ENCODE results near the gene COL15A1.

COL15A1 gene

GRCh38 chr9:98922721-98923435, 20.8 kb upstream of the COL15A1 start:
- Histone ChIP-seq H3K4me1 (ENCODE audit: insufficient read depth, low read length, poor library complexity, severe bottlenecking) (no peaks in the 10 kb centered on the region), H2AFZ (ENCODE audit: low read length) (no peak overlapping the region), H3K27me3 (ENCODE audit: insufficient read depth, low read length, poor library complexity, severe bottlenecking) (no peaks in the 10 kb centered on the region), H3K9me2 (replicated peaks; ENCODE audit: low read depth, low read length) (no peaks in the 10 kb centered on the region), H3K36me3 (ENCODE audit: insufficient read depth, low read length) (no peaks in the 10 kb centered on the region), H3K9me3 (ENCODE audit: insufficient read depth, low read depth, low read length) (no peaks in the 10 kb centered on the region), H3K4me3 (ENCODE audit: low read length, poor library complexity, severe bottlenecking) (no peak overlapping the region), H4K20me1 (ENCODE audit: insufficient read depth, low read length, poor library complexity, severe bottlenecking) (no peaks in the 10 kb centered on the region), H3K79me2 (ENCODE audit: insufficient read depth, low read length) (no peaks in the 10 kb centered on the region), H3F3A (ENCODE audit: low read depth) (no peaks in the 10 kb centered on the region), H3K4me2 (ENCODE audit: low read depth, low read length, poor library complexity, severe bottlenecking) (no peak overlapping the region), H3K9ac (ENCODE audit: low read depth, low read length, poor library complexity, severe bottlenecking) (no peak overlapping the region)
- TF ChIP-seq, protein P1, sequence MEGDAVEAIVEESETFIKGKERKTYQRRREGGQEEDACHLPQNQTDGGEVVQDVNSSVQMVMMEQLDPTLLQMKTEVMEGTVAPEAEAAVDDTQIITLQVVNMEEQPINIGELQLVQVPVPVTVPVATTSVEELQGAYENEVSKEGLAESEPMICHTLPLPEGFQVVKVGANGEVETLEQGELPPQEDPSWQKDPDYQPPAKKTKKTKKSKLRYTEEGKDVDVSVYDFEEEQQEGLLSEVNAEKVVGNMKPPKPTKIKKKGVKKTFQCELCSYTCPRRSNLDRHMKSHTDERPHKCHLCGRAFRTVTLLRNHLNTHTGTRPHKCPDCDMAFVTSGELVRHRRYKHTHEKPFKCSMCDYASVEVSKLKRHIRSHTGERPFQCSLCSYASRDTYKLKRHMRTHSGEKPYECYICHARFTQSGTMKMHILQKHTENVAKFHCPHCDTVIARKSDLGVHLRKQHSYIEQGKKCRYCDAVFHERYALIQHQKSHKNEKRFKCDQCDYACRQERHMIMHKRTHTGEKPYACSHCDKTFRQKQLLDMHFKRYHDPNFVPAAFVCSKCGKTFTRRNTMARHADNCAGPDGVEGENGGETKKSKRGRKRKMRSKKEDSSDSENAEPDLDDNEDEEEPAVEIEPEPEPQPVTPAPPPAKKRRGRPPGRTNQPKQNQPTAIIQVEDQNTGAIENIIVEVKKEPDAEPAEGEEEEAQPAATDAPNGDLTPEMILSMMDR (conservative IDR thresholded peaks at IDR 0.05; ENCODE audit: low read length), result no peak
- TF ChIP-seq EZH2phosphoT487 (IDR thresholded peaks at IDR 0.05; ENCODE audit: borderline replicate concordance), result no peak

- Histone ChIP-seq H3K79me2 (ENCODE audit: insufficient read depth, low read length) (no peaks in the 10 kb centered on the region), H3K4me3 (ENCODE audit: low read length, poor library complexity, severe bottlenecking) (no peak overlapping the region), H3K9me3 (ENCODE audit: insufficient read depth, low read depth, low read length) (no peaks in the 10 kb centered on the region), H3F3A (ENCODE audit: low read depth) (no peaks in the 10 kb centered on the region), H3K4me1 (ENCODE audit: insufficient read depth, low read length, poor library complexity, severe bottlenecking) (no peaks in the 10 kb centered on the region), H3K27me3 (ENCODE audit: insufficient read depth, low read length, poor library complexity, severe bottlenecking) (no peaks in the 10 kb centered on the region), H3K9ac (ENCODE audit: low read depth, low read length, poor library complexity, severe bottlenecking) (no peak overlapping the region), H3K9me2 (replicated peaks; ENCODE audit: low read depth, low read length) (no peaks in the 10 kb centered on the region), H4K20me1 (ENCODE audit: insufficient read depth, low read length, poor library complexity, severe bottlenecking) (no peaks in the 10 kb centered on the region), H3K4me2 (ENCODE audit: low read depth, low read length, poor library complexity, severe bottlenecking) (no peak overlapping the region), H2AFZ (ENCODE audit: low read length) (no peak overlapping the region), H3K36me3 (ENCODE audit: insufficient read depth, low read length) (no peaks in the 10 kb centered on the region)
- TF ChIP-seq, protein P1 (conservative IDR thresholded peaks at IDR 0.05; ENCODE audit: low read length), result no peak
- TF ChIP-seq EZH2phosphoT487 (IDR thresholded peaks at IDR 0.05; ENCODE audit: borderline replicate concordance), result no peak
Observed at GRCh38 chr9:98923451-98924123, 20.1 kb upstream of the COL15A1 start.

- Histone ChIP-seq H4K20me1 (ENCODE audit: insufficient read depth, low read length, poor library complexity, severe bottlenecking) (no peaks in the 10 kb centered on the region), H3K9me2 (replicated peaks; ENCODE audit: low read depth, low read length) (no peaks in the 10 kb centered on the region), H3K9me3 (ENCODE audit: insufficient read depth, low read depth, low read length) (no peaks in the 10 kb centered on the region), H3K27me3 (ENCODE audit: insufficient read depth, low read length, poor library complexity, severe bottlenecking) (no peaks in the 10 kb centered on the region), H2AFZ (ENCODE audit: low read length) (no peak overlapping the region), H3K4me3 (ENCODE audit: low read length, poor library complexity, severe bottlenecking) (no peak overlapping the region), H3K4me2 (ENCODE audit: low read depth, low read length, poor library complexity, severe bottlenecking) (no peak overlapping the region), H3K79me2 (ENCODE audit: insufficient read depth, low read length) (no peaks in the 10 kb centered on the region), H3K4me1 (ENCODE audit: insufficient read depth, low read length, poor library complexity, severe bottlenecking) (no peaks in the 10 kb centered on the region), H3F3A (ENCODE audit: low read depth) (no peaks in the 10 kb centered on the region), H3K36me3 (ENCODE audit: insufficient read depth, low read length) (no peaks in the 10 kb centered on the region), H3K9ac (ENCODE audit: low read depth, low read length, poor library complexity, severe bottlenecking) (no peak overlapping the region)
- TF ChIP-seq, protein P1 (conservative IDR thresholded peaks at IDR 0.05; ENCODE audit: low read length), result no peak
- TF ChIP-seq EZH2phosphoT487 (IDR thresholded peaks at IDR 0.05; ENCODE audit: borderline replicate concordance), result no peak
Observed at GRCh38 chr9:98924946-98925820, 18.5 kb upstream of the COL15A1 start.
